BJ (cell line): Measurements from ENCODE around the gene P2RX3. TPM values are rescaled to one million over a fixed set of nuclear protein-coding genes. Genes with fewer than 3 reads are reported as not detected.
A peak's percentile ranks its signal among the peaks of the same experiment; 100 is the strongest.

Experiments used
- CTCF ChIA-PET: fragments of 350-600 bp; formaldehyde crosslinking; extraction: SDS; loops from one replicate; lab custom pipeline; 2021; ENCODE audit warnings: antibody characterized with exemption, inconsistent platforms; lab: Yijun Ruan, JAX
- POLR2A ChIA-PET: fragments of 300-600 bp; sonication (Branson Sonifier 250); formaldehyde crosslinking; extraction: SDS; loops from one replicate; lab custom pipeline; 2021; ENCODE audit warnings: antibody characterized with exemption; lab: Charles Lee
- DNase-seq: peaks from one replicate; pipeline ENCODE4 v3.0.0-alpha.2; 2011; ENCODE audit warnings: low read depth
- H3K27me3 ChIP-seq: 2 replicates; pipeline ENCODE4 v1.6.0; 2011; ENCODE audit warnings: low read length; ENCODE audit not compliant: control insufficient read depth, insufficient read depth
- H3K36me3 ChIP-seq: 2 replicates; pipeline ENCODE4 v1.5.1; 2011; ENCODE audit warnings: low read length; ENCODE audit not compliant: control insufficient read depth, insufficient read depth
- H3K4me3 ChIP-seq: 2 replicates; pipeline ENCODE4 v1.5.1; 2011; ENCODE audit warnings: low read depth, mild to moderate bottlenecking, control low read depth, low read length
- CTCF ChIP-seq: IDR thresholded peaks from 2 replicates; pipeline ENCODE4 v1.5.1; 2011; ENCODE audit warnings: low read depth, mild to moderate bottlenecking, control low read depth, inconsistent platforms, low read length, moderate library complexity; ENCODE audit not compliant: insufficient read depth
- polyA plus RNA-seq: library from polyadenylated mRNA; depleted of rRNA; stranded (reverse); fragments of >200 nt; gene quantifications from 2 replicates; pipeline ENCODE4 v1.2.3, GENCODE V29; 2011

The P2RX3 gene
- polyA plus RNA-seq, 1 experiment, result not detected

- CTCF ChIA-PET, result interaction anchor here (0.7 to 1.5 kb wide), 4 partner anchors 11 to 148 kb away, joined by 3 to 4 read pairs (median 3); no protein-coding TSS in a partner anchor
- Histone ChIP-seq H3K27me3 (no peaks in the 10 kb centered on the region), H3K36me3 (peaks cover 59% of the 10 kb centered on the region), H3K4me3 (peak overlapping the region; percentile 49)
- TF ChIP-seq CTCF, result no peak
- POLR2A ChIA-PET, result interaction anchor here (0.5 to 1.8 kb wide), 3 partner anchors 8 to 401 kb away, joined by 4 to 12 read pairs (median 7); partner anchors contain the start of gene MED19
- DNase-seq, result no peak
Observed at GRCh38 chr11:57310630-57311086, 27.5 kb upstream of the P2RX3 start.

DNA sequence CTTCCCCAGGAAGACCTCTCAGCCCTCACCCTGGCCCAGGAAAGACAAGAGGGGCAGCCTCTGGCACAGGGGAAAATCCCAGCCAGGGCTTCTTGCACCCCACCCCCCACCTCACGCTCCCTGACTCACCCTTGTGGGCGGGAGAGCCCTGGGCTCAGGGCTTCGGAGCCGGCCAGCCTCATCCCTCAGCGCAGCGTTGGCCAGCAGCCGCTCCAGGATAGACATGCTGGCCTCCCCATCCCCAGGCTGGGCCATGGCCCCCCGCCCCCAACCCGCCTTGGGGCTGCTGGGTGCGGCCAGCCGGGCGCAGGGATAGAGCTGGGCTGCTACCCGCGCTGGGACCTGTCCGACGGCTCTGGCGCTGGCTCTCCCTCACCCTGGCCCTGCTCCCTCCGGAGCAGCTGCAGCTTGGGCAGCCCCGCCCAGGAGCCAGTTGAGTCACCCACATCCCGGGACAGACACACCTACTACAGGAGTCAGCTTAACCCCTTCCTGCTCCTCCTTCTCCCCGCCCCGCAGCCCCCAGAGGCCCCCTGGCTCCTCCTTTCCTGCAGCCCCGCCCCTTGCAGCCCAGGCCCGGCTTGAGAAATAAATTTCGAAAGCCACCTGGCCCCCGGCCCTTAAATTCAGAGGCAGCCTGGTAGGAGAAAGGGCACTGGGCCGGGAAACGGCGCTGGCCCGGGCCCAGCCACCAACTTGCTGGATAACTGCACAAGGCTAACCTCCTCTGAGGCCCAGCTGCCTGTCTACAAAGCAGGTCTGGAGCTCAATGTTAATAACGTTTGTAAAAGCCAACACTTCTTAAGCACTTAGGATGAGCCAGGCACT, 26.8 kb upstream of the P2RX3 start:
- no peaks in the 10 kb centered on the region for H3K27me3 ChIP-seq
- POLR2A ChIA-PET, result interaction anchor here (0.7 to 1.8 kb wide), 4 partner anchors 9 to 401 kb away, joined by 3 to 12 read pairs (median 4); partner anchors contain the start of gene MED19
- peak overlapping the region; percentile 49 for H3K4me3 ChIP-seq
- CTCF ChIA-PET, result interaction anchor here (0.7 to 2.1 kb wide), 5 partner anchors 11 to 147 kb away, joined by 3 to 7 read pairs (median 4); no protein-coding TSS in a partner anchor
- H3K36me3 ChIP-seq, result peaks cover 64% of the 10 kb centered on the region
- TF ChIP-seq CTCF, result no peak
- DNase-seq, result peak; percentile 79

DNA sequence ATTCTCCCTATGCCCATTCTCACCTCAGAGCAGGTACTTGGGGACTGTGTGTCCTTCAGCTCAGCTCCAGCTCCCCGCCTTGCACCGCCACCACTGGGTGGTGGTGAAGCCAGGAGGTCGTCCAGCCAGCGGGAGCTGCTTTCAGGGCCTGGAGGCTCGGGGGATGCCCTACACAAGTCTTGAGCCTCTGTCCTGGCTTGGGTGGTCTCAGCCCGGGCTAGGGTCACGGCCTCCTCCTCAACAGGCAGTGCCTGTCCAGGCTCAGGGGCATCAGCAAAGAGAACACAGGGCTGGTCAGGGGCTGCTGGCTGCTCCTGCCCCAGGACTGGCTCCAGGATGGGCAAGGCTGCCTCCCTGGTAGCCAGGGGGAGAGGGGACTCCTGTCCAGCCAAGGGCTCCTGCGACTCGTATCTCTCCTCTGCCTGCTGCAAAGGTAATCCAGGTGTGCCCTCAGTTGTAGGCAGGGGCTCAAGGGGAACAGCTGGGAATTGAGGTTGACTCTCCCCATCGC, 25.6 kb upstream of the P2RX3 start:
- H3K4me3 ChIP-seq, result no peak overlapping the region
- POLR2A ChIA-PET, result no interaction called here
- DNase-seq, result no peak
- no peaks in the 10 kb centered on the region for H3K27me3 ChIP-seq
- peaks cover 73% of the 10 kb centered on the region for H3K36me3 ChIP-seq
- CTCF ChIA-PET, result interaction anchor here (0.6 to 2.1 kb wide), 3 partner anchors 10 to 339 kb away, joined by 3 to 7 read pairs (median 4); no protein-coding TSS in a partner anchor
- TF ChIP-seq CTCF, result no peak

DNA sequence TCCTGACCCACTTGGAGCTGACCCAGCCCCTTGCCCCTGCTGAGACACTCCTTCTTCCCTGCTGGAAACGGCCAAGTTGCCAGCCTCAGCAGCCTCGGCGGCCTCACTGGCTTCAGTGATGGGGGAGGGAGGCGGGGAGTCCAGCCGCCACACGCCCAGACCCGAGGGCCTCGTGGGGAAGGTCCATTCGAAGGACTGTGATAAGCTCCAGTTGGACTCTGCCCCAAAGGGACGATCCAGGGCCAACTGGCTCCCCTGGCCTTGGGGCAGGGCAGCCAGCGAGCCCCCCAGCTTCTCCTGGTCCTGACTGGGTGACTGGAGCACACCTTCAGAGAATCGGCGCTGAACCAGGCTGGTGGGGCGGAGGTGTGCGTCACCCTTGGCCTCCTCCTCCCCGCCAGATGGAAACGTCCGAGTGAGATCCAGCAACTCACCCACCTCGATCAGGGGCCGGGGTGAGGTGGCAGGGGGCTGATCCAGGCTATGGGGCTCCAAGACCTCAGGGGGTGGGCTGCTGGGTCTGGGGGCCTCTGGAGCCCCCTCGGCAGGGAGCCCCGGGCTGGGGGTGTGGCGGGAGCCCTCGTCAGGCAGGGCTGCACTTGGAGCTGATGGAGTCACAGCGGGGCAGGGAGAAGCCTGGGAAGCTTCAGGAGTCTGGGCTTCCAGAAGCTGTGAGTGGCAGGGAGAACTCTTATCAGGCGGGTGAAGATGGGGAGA, 24.9 kb upstream of the P2RX3 start:
- H3K27me3 ChIP-seq, result no peaks in the 10 kb centered on the region
- DNase-seq, result no peak
- ChIA-PET CTCF (interaction anchor here (2.1 kb wide), 1 partner anchor 9 kb away, joined by 7 read pairs; no protein-coding TSS in a partner anchor), POLR2A (interaction anchor here (0.6 kb wide), 1 partner anchor 9 kb away, joined by 5 read pairs; no protein-coding TSS in a partner anchor)
- no peak for TF ChIP-seq CTCF
- H3K4me3 ChIP-seq, result no peak overlapping the region
- H3K36me3 ChIP-seq, result peaks cover 75% of the 10 kb centered on the region

DNA sequence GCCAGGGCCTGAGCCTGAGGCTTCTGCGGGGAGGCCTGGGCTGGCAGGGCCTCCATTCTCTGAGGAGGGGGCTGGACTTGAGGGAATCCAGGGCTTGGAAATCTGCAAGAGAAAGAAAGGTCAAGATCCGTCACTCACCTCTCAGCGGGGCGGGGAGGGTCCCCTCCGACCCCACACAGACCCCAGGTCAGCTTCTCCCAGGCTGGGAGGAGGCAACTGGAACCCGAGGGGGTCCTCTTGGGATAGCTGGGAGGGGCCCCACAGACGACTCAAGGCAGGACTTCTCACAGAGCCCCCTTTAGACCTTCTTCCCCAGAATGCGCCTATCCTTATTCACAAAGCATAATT, 24.4 kb upstream of the P2RX3 start:
- ChIA-PET POLR2A (interaction anchor here (0.6 kb wide), 1 partner anchor 9 kb away, joined by 5 read pairs; no protein-coding TSS in a partner anchor), CTCF (no interaction called here)
- TF ChIP-seq CTCF, result no peak
- H3K36me3 ChIP-seq, result peaks cover 75% of the 10 kb centered on the region
- no peak for DNase-seq
- H3K4me3 ChIP-seq, result no peak overlapping the region
- H3K27me3 ChIP-seq, result no peaks in the 10 kb centered on the region
